Measurements from ENCODE around the gene WNT7B. TPM values are rescaled to one million over a fixed set of nuclear protein-coding genes. Genes with fewer than 3 reads are reported as not detected.

WNT7B gene
- total RNA-seq, 1 donor from 2014 or later: 1.8 TPM

GRCh38 chr22:46012182-46012880 is 35.4 kb upstream of the WNT7B start:
- H3K4me2 ChIP-seq: no peak overlapping the region
- no peak overlapping the region for H3K27ac ChIP-seq
- H3F3A ChIP-seq (ENCODE audit: low read depth): no peaks in the 10 kb centered on the region
- Mint-ChIP-seq H3K27me3 (ENCODE audit: insufficient read depth, low read depth) (peaks cover 7% of the 10 kb centered on the region), H3K9me3 (peaks cover 4% of the 10 kb centered on the region), H3K4me3 (no peak overlapping the region), H3K36me3 (no peaks in the 10 kb centered on the region), H3K27ac (no peak overlapping the region), H3K4me1 (peaks cover 12% of the 10 kb centered on the region)
- no peak overlapping the region for H2AFZ ChIP-seq (replicated peaks)
- H3K79me2 ChIP-seq (ENCODE audit: low read depth): no peaks in the 10 kb centered on the region
- no peak overlapping the region for H3K4me3 ChIP-seq
- no peaks in the 10 kb centered on the region for H3K36me3 ChIP-seq
- no peak overlapping the region for H3K9ac ChIP-seq
- DNase-seq (ENCODE audit: low spot score): no peak
- no peaks in the 10 kb centered on the region for H4K20me1 ChIP-seq (ENCODE audit: low read depth)
- H3K27me3 ChIP-seq: no peaks in the 10 kb centered on the region
- H3K9me3 ChIP-seq (ENCODE audit: low read depth): no peaks in the 10 kb centered on the region
- TF ChIP-seq CTCF (IDR thresholded peaks at IDR 0.05): no peak
- TF ChIP-seq EZH2 (IDR thresholded peaks at IDR 0.05): no peak
- TF ChIP-seq EZH2phosphoT487 (IDR thresholded peaks at IDR 0.05): no peak
- H3K4me1 ChIP-seq: peaks cover 3% of the 10 kb centered on the region

GRCh38 chr22:46011627-46012181 is 34.7 kb upstream of the WNT7B start:
- no peaks in the 10 kb centered on the region for H4K20me1 ChIP-seq (ENCODE audit: low read depth)
- H3K27me3 Mint-ChIP-seq (ENCODE audit: insufficient read depth, low read depth): peaks cover 5% of the 10 kb centered on the region
- no peaks in the 10 kb centered on the region for H3K9me3 ChIP-seq (ENCODE audit: low read depth)
- H3K9me3 Mint-ChIP-seq: peaks cover 2% of the 10 kb centered on the region
- no peaks in the 10 kb centered on the region for H3K36me3 ChIP-seq
- H3K27ac Mint-ChIP-seq: no peak overlapping the region
- no peaks in the 10 kb centered on the region for H3K27me3 ChIP-seq
- TF ChIP-seq EZH2 (IDR thresholded peaks at IDR 0.05): no peak
- TF ChIP-seq CTCF (IDR thresholded peaks at IDR 0.05): no peak
- TF ChIP-seq EZH2phosphoT487 (IDR thresholded peaks at IDR 0.05): no peak
- DNase-seq (ENCODE audit: low spot score): no peak
- H2AFZ ChIP-seq (replicated peaks): no peak overlapping the region
- H3K4me1 ChIP-seq: peaks cover 3% of the 10 kb centered on the region
- H3K36me3 Mint-ChIP-seq: no peaks in the 10 kb centered on the region
- H3K9ac ChIP-seq: no peak overlapping the region
- no peak overlapping the region for H3K4me3 ChIP-seq
- H3K79me2 ChIP-seq (ENCODE audit: low read depth): no peaks in the 10 kb centered on the region
- H3K4me2 ChIP-seq: no peak overlapping the region
- no peak overlapping the region for H3K27ac ChIP-seq
- peaks cover 12% of the 10 kb centered on the region for H3K4me1 Mint-ChIP-seq
- no peaks in the 10 kb centered on the region for H3F3A ChIP-seq (ENCODE audit: low read depth)
- no peak overlapping the region for H3K4me3 Mint-ChIP-seq

- H3K27me3 ChIP-seq: no peaks in the 10 kb centered on the region
- no peaks in the 10 kb centered on the region for H3K36me3 ChIP-seq
- no peaks in the 10 kb centered on the region for H3K9me3 ChIP-seq (ENCODE audit: low read depth)
- no peaks in the 10 kb centered on the region for H4K20me1 ChIP-seq (ENCODE audit: low read depth)
- H3K4me1 Mint-ChIP-seq: peaks cover 13% of the 10 kb centered on the region
- no peaks in the 10 kb centered on the region for H3K79me2 ChIP-seq (ENCODE audit: low read depth)
- no peaks in the 10 kb centered on the region for H3K36me3 Mint-ChIP-seq
- H3K27ac Mint-ChIP-seq: no peak overlapping the region
- peaks cover 3% of the 10 kb centered on the region for H3K4me1 ChIP-seq
- H3F3A ChIP-seq (ENCODE audit: low read depth): no peaks in the 10 kb centered on the region
- no peak overlapping the region for H3K27ac ChIP-seq
- peaks cover 2% of the 10 kb centered on the region for H3K9me3 Mint-ChIP-seq
- no peak overlapping the region for H3K4me2 ChIP-seq
- no peak overlapping the region for H2AFZ ChIP-seq (replicated peaks)
- DNase-seq (ENCODE audit: low spot score): no peak
- H3K4me3 ChIP-seq: no peak overlapping the region
- no peak overlapping the region for H3K4me3 Mint-ChIP-seq
- no peak for TF ChIP-seq EZH2phosphoT487 (IDR thresholded peaks at IDR 0.05)
- TF ChIP-seq CTCF (IDR thresholded peaks at IDR 0.05): no peak
- no peak for TF ChIP-seq EZH2 (IDR thresholded peaks at IDR 0.05)
- no peak overlapping the region for H3K9ac ChIP-seq
- H3K27me3 Mint-ChIP-seq (ENCODE audit: insufficient read depth, low read depth): peaks cover 7% of the 10 kb centered on the region
Measured at GRCh38 chr22:46010951-46011626, 34.1 kb upstream of the WNT7B start.

All from neural progenitor cell (in vitro differentiated cells).